NCI-H187 (cell line): Measurements from ENCODE around the gene ZP2.
"Not testable (repeated sequence)": the region's sequence is repeated elsewhere in the genome, so short reads cannot be mapped to it uniquely, and the experiment has no call there.

Source experiments
- DNase-seq, 2 experiments: peaks; one replicate each; lab custom pipeline; 2025; lab: John Stamatoyannopoulos, UW

The ZP2 gene

DNA sequence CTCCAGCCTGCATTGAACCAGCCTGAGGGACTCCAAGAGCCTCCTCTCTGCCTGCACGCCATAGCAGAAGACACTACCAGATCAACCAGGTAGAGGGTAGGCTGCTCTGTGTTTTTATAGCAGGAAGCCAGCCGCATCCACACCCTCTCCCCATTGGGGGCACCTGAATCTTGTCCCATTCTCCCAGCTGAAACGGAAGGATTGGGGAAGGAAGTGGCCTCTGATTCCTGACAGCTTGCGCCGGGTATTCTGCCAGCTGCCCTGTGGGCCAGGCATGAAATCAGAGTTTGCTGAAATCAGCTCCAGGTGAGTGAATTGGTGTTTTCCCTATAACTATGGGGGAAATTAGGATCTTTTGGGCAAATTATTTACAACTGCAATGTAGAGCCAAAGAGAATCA, at the start of gene ZP2:
Gene ZP2, minus strand, starts transcription at position 89 of the 400 bp plus-strand sequence. Its CDS starts 27 bp downstream, at position 62.
- DNase-seq: no peak

DNA sequence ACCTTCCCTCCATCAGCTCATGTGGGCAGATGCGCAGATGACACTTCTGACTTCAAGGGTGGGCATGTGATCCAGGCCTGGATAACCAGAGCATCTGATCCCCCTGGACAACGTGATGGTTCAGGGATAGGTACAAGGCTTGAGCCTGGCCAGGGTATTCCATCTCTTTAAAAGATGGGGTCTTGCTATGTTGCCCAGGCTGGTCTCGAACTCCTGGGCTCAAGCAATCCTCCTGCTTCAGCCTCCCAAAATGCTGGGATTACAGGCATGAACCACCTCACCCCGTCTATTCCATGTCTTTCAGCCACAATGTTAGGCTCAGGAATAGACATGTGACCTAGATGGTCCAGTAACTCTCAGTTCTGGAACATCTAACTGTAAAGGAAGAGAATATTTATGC, 45.9 kb upstream of the ZP2 start:
- DNase-seq: no peak

DNA sequence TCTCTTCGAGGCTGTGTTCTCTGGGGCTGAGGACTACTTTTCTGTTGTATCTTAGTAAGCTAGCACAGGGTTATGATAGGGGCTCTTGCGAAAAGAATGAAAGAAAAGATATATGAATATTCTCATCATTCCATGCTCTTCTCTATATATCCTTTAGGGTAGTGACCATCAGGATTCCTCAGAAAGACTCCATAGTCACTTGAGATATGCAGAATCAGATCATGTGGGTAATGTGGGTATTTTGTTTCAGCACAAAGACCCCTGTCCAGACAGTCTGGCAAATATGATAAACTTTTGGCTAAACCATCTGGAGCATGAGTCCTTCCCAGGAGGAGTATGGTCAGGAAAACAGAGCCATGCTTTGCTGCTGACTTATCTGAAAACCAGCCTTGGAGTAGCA, 45.3 kb upstream of the ZP2 start:
- DNase-seq: no peak

DNA sequence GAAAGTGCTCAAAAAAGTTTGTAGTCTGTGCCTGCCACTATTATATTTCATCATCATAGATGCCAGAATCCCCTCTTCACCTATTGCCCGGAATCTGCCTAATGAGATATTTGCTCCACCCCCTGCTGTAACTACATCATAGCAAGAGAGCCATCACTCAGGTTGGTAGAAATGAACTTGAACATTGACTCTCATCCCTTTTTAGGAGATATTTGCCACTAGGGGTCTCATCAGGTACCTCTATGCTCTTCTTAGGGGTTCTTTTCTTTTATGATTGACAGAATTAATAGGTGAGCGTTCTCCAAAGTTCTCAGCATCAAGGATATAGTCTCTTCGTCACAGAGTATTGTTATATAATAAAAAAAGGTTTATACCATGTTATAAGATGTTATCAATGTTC, 42.1 kb upstream of the ZP2 start:
- DNase-seq: no peak

DNA sequence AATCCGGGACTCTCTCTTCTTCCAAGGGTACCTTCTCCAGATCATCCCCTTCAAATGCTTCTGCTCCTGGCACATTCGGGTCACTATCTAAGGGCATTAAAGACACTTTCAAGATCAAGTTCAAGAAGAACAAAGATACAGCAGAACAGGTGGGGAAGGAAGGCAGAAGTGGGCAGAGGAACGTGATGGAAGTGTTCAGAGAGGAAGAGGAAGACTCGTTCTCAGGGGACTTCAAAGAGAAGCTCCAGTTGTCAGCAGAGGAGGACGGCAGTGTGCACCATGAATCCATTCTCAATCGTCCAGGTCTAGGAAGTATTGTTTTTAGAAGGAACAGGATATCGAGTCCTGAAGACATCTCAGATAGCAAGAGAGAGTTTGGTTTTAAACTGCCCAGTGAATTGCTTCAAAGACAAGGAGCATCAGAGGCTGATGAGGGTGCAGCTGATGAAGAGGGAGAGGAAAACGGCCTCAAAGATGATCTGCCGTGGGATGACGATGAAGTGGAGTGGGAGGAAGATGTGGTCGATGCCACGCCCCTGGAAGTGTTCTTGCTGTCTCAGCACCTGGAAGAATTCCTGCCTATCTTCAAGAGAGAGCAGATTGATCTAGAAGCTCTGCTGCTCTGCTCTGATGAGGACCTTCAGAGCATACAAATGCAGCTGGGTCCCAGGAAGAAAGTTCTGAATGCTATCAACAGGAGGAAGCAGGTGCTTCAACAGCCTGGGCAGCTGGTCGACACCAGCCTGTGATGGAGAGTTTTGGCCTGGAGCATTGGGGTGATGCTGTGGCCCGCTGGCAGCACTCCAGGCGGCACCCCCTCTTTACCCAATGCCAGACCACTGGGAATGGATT, 38.9 kb upstream of the ZP2 start:
- DNase-seq: no peak

DNA sequence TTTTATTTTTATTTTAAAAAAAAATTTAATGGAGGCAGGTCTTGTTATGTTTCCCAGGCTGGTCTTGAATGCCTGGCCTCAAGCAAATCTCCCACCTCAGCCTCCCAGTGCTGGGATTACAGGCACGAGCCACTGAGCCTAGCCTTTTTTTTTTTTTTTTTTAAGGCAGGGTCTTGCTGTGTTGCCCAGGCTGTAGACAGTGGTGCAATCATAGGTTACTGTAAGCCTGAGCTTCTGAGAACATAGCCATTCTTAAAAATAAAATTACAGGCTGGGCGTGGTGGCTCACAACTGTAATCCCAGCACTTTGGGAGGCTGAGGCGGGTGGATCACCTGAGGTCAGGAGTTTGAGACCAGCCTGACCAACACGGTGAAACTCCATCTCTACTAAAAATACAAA, 36.8 kb upstream of the ZP2 start:
- not testable (repeated sequence) for DNase-seq

DNA sequence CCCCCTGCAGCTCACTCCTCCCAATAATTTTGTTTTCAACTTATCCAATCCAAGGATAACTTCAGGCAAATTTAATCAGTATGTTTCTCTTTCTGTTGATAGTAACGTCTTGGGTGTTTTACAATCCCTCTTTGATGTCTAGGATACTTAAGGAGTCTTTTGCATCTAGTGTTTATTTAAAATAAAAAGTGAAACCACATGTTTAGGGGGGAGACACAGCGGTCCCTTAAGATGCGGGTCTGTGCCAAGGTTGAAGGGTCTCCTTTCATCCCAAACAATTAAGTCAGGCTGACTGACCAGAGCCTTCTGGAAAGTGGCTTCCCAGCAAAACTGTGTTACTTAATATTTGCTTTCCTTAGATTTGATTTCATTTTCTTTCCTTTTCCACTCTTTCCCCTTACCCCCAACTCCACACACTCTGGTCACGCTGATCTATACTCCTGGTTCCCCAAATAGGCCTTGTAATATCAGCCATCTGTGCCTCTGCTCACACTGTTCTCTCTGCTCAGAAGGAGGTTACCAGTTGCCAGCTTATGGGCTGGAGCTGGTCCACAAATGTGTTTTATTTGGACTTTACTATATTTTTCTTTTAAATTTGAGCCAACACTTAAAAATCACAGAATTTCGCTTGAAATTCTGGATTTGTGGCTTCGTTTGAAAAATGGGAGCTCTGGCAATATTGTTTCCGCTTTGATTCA, 33.3 kb upstream of the ZP2 start:
- no peak for DNase-seq

DNA sequence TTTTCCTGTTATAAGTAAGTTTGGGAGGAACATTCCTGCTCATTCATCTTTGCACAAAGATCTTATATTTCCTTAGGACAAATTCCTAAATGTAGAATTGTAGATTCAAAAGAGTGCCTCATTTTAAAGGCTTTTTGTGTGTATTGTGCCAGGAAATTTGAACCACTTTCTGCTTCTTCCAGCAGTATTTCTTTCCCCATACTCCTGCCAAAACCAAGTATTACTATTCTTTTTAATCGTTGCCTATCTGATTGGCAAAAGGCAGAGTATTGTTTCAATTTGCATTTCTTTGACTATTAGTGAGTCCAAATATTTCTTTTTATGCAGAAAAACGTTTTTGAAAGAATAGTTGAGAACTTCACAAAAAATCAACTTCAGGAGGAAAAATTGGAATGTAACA, 31.4 kb upstream of the ZP2 start:
- DNase-seq: no peak

DNA sequence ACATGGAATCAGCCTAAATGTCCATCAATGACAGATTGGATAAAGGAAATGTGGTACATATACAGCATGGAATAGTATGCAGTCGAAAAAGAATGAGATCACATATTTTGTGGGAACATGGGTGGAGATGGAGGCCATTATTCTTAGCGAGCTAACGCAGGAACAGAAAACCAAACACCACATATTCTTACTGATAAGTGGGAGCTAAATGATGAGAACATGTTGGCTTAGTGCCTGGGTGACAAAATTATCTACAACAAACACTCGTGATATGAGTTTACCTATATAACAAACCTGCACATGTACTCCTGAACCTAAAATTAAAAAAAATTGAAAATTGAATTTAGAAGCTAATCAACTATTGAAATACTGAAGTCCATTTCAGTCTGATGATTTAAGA, 28.3 kb upstream of the ZP2 start:
- no peak for DNase-seq

DNA sequence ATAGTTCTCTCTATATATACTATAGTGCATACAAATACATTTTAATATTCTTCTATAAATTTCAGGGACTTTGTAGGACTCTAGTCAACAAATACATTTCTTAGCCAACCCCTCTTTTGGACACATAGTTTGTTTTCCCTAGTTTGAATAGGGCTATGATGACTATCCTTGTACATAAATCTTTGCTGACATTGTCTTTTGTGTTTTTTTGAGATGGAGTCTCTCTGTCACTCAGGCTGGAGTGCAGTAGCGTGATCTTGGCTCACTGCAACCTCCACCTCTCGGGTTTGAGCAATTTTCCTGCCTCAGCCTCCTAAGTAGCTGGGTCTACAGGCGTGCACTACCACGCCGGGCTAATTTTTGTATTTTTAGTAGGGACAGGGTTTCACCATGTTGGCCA, 25.5 kb upstream of the ZP2 start:
- no peak for DNase-seq

DNA sequence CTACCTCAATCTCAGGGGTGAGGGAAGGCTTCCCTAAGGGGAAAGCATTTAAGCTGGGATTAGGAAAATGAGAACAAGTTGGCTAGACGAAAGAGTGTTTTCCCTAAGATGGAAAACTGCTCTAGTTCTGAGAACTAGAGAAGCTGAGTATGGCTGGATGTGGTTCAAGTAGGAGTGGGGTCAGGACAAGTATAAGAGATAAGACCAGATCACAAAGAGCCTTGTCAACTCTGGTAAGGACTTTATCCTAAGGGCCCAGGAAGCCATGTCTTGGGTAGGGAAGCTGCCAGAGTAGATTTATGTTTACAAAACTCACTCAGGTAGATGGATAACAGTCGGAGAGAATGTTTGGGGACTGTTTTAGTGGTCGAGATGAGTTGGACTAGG, 23.8 kb upstream of the ZP2 start:
- DNase-seq: no peak

DNA sequence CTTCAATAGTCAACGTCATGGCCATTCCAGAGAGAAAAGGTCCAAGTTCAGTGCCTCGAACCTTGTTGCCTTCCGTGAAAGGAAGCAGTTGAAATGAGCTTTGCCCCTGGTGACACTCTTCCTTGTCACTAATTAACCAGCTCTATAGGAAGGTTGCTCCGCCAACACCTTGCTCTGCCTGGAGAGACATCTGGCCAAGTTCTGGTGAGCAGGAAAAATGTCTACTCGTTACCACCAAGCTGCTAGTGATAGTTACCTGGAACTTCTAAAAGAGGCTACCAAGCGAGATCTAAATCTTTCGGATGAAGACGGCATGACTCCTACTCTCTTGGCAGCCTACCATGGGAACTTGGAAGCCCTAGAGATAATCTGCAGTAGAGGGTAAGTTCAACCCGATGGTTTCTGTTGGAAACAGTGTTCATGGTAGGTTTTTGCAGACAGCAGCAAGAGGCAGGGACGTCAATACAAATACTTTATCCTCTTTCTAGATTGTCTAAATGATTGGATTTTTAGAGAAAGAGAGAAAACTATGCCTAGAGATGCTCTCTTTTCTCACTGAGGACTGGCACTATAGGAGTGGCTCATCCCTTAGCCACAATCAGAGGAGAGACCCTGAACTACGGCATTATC, 22.3 kb upstream of the ZP2 start, which contains the start of gene ANKS4B:
Gene ANKS4B, plus strand, starts transcription at position 179 of the 630 bp plus-strand sequence. Its CDS starts 39 bp downstream, at position 218.
- DNase-seq: no peak

DNA sequence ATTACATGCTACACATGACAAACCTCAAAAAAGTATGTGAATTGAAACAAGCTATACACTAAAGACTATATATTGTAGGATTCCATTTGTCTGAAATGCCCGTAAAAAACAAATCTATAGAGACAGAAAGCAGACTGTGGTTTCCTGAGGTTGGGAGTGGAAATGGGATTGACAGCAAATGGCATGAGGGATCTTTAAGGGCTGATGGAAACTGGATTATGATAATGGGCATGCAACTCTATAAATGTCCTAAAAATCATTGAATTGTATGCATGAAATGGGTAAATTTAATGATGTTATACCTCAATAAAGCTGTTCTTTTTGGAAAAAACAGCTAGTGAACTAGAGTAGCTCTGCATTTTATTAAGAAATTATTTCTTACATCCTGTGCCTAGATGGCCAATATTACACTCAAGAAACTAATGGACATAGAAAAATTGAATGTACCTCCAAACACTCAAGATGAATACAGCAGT, 21.7 kb upstream of the ZP2 start:
- DNase-seq: no peak

DNA sequence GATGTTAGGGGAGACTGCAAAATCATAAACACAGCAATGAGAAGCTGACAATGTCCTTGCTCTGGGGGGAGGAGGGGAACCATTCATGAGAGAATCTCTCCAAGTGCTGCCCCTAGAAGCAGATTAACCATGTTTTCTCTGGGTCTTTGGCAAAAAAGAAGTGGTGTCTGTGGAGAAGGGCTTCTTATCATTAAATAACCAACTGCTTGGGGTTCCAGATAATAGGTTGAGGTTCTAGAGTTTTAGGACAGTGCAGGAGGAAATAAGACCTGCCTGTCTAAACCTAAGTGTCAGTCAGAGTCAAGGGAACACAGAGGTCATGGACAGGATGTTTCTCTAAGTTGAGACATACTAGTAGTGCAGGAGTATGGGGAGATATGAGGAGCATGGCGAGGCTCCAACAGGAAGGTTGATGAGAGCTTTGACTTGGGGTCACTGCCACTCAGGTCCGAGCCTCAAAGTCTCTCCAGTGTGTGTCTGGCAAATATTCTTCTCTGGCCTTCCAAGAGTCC, 17.0 kb upstream of the ZP2 start:
- no peak for DNase-seq

DNA sequence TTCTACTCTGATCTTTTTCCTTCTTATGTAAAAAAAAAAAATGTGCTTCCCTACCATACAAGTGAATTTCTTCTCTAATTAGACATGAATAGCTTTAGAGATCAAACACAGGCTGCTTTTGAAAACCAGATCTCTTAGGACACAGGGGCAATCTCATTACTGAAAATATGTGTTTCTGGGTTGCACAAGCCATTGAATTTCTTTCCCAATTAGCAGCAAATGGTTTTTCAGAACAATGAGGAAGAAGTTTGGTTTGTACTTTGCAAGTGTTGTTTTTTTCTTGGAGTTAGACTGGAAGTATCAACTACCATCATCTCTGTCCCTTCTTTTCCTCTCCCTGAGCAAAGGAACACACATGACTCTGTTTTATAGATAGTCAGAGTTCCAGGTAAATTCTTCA, 16.5 kb upstream of the ZP2 start:
- no peak for DNase-seq

DNA sequence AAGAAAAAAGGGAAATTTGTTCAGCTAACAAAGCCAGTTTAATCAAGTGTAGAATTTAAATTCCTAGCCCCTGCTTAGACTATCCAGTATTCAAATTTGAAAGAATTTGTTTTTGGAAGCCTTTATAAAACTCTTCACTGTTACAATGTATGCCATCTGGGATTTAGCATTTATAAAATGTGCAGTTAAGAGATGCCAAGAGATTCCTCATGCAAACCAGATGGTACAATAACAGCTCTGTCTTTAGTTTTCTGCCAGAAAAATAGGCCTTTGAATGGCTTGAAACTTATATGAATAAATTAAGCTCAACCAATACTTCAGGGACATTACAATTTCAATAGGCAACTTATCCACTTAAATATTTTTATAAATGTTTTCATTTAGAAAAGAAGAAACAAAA, 15.4 kb upstream of the ZP2 start:
- no peak for DNase-seq

DNA sequence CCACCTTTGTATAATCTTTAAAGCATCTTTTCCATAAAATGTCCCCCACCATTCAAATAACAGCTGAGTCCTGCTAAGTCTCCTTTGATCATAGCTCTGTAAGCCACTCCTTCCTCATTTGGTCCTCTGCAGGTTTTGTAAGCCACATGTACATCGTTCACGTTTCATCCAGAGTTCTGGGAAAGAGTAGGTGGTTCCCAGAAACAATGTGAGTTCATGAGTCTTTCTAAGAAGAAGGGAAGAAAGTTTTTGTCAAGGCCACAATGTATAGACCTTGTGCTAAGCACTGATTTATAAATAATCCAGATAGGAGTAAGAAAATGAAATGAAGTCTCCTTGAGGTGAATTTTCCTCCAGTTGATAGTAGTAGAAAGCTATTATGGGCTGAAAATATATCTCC, 13.4 kb upstream of the ZP2 start:
- DNase-seq: no peak

DNA sequence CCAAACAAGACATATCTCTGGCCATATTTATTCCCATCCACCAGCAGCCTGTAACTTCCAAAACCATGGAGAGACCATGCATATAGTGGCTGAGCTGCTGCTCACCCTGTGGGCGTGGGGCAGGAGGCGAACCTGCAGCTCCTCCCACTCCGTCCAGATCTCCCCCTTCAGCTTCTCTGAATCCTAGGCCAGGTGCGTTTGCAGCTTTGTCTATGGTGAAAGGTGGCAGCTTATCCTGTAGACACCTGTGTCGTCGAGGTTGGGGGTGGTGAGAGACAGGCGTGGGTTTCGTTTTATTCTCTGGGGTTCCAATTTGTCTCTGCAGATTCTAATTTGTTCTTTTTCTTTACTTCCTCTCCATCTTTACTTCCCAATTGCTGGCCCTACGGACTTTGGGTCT, 12.4 kb upstream of the ZP2 start:
- no peak for DNase-seq

DNA sequence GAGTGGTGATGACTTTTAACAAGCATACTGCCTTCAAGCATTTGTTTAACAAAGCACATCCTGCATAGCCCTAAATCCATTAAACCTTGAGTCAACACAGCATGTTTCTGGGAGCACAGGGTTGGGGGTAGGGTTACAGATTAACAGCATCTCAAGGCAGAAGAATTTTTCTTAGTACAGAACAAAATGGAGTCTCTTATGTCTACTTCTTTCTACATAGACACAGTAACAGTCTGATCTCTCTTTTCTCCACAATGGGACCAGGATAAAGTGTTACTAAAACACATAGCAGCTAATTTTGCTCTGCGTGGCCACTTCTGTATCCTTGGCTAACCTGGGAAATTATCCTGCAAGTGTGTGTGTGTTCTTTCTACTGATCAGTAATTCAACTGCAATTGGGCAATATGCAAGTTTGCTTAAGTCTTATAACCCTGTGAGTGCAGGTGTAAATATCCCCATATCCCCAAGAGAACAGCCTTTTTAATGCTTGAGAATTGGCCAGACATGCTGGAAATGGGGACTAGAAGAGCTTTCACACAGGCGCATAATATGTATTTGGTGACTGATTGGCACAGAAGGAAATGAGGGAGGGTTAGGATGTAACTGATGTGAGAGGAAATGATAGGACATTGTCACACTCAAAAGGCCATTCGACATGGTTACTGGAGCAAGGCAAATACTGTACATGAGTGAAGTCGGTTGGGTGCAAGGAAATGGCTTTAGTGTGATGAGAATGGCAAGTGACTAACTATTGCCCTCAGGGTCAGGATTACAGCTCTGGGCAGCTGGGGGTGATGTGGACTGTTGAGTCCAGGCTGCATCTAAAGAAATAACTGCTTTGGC, 11.3 kb upstream of the ZP2 start:
- no peak for DNase-seq

DNA sequence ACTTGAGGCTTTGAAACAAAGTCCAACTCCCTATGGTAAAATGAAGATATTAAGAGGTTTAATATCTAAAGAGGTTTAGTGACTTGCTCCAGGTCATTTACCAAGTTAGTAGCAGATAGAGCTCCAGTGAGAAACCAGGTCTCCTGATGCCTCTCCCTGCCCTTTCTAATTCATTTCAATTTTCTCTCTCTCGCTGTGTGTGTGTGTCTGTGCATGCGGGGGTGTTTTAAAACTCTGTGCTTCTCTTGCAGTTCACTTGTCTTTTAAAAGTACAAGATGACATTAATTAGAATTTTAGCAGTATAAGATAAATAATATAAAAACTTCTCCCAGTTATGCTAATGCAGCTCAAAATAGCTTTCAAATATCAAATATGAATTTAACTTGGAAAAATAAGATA, 8.2 kb upstream of the ZP2 start:
- no peak for DNase-seq

DNA sequence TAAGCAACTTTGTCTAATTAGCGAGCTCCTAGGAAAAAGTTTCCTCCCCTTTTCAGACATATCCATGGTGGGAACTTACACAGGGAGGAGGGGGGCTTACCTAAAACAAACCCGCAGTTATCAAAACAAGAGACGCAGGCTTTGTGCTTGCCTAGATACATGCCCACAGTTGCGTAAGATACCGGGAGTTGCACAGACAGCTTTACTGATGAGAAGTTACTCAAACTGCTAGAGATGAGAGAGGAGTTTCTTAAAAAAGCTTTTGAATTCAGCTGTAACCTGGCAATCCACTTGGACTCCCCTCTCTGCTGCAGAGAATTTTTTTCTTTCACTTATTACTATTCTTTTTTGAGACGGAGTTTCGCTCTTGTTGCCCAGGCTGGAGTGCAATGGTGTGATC, 6.8 kb upstream of the ZP2 start:
- DNase-seq: no peak

DNA sequence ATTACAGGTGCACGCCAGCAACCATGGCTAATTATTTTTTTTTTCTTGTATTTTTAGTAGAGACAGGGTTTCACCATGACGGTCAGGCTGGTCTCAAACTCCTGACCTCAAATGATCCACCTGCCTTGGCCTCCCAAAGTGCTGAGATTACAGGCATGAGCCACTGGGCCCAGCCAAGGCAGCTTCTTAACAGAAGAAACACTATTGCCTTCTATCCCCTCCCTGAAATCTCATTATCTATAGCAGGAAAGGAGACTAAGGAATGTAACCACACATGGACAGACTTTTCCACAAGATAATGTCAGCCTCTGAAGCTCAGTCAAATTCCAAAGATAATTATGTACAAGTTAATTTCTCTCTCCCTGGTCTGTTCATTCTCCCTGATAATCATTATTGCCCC, 5.7 kb upstream of the ZP2 start:
- DNase-seq: no peak
